Inflammatory macrophage (primary cell): ENCODE data around the gene CRHR2.

Experiments
- DNase-seq, 2 donors: peaks; one replicate each; pipeline ENCODE4 v3.0.0-alpha.2; 2020 to 2022

Gene CRHR2

GRCh38 chr7:30706316-30706715 is 24.1 kb upstream of the CRHR2 start:
- no peak for DNase-seq

- DNase-seq, result no peak
Measured at GRCh38 chr7:30705596-30705995, 23.3 kb upstream of the CRHR2 start.

GRCh38 chr7:30705008-30705407 is 22.8 kb upstream of the CRHR2 start:
- DNase-seq, result no peak

GRCh38 chr7:30703756-30704155 is 21.5 kb upstream of the CRHR2 start:
- DNase-seq, result no peak

- peak in 1 of 2 donors; percentile 38 for DNase-seq
Measured at GRCh38 chr7:30702200-30702599, 19.9 kb upstream of the CRHR2 start.

- DNase-seq, result no peak
Measured at GRCh38 chr7:30700941-30701340, 18.7 kb upstream of the CRHR2 start.

- no peak for DNase-seq
Measured at GRCh38 chr7:30699706-30700495, 17.6 kb upstream of the CRHR2 start.

- DNase-seq, result no peak
Measured at GRCh38 chr7:30698481-30698880, 16.2 kb upstream of the CRHR2 start.

GRCh38 chr7:30697719-30698460 is 15.6 kb upstream of the CRHR2 start:
- DNase-seq, result no peak

GRCh38 chr7:30694774-30695721 is 12.8 kb upstream of the CRHR2 start:
- no peak for DNase-seq

- no peak for DNase-seq
Measured at GRCh38 chr7:30694218-30694745, 12.0 kb upstream of the CRHR2 start.

GRCh38 chr7:30692882-30693281 is 10.6 kb upstream of the CRHR2 start:
- no peak for DNase-seq

GRCh38 chr7:30692438-30692837 is 10.2 kb upstream of the CRHR2 start:
- DNase-seq, result no peak

GRCh38 chr7:30690011-30690410 is 7.8 kb upstream of the CRHR2 start:
- DNase-seq, result no peak

- no peak for DNase-seq
Measured at GRCh38 chr7:30688718-30689221, 6.5 kb upstream of the CRHR2 start.

GRCh38 chr7:30687604-30688003 is 5.3 kb upstream of the CRHR2 start:
- no peak for DNase-seq

GRCh38 chr7:30684351-30684750 is 2.1 kb upstream of the CRHR2 start:
- DNase-seq, result no peak

- DNase-seq, result no peak
Measured at GRCh38 chr7:30683816-30684215, 1.6 kb upstream of the CRHR2 start.

GRCh38 chr7:30683306-30683705 is 1.1 kb upstream of the CRHR2 start:
- no peak for DNase-seq

- no peak for DNase-seq
Measured at GRCh38 chr7:30681815-30682211, 443 bp downstream of the CRHR2 start.

- DNase-seq, result peak; percentile 32 to 33
Measured at GRCh38 chr7:30681331-30681797, 892 bp downstream of the CRHR2 start.

GRCh38 chr7:30679664-30680063 is 2.6 kb downstream of the CRHR2 start:
- no peak for DNase-seq
